K562 (cell line): ENCODE results near the gene EPM2A.

ENCODE experiments used
- CEBPB ChIP-seq: fragments of 450-650 bp; IDR thresholded peaks from 2 replicates; pipeline ENCODE4 v1.6.1; 2016; ENCODE audit warnings: missing genetic modification characterization, missing compliant biosample characterization
- TF ChIP-seq, protein P1 (sequence below), 3 experiments: IDR thresholded peaks in 2 of 3; conservative IDR thresholded peaks in 1 of 3; 2 replicates each; pipeline ENCODE4 v1.5.1; 2011 to 2012; ENCODE audit warnings: low read length in 3 of 3, mild to moderate bottlenecking in 3 of 3, control low read depth in 2 of 3, improper control_type of control experiment in 1 of 3, inconsistent platforms in 1 of 3, low read depth in 1 of 3, mixed read lengths in 1 of 3, moderate library complexity in 1 of 3; ENCODE audit not compliant: insufficient read depth in 2 of 3

DNA sequence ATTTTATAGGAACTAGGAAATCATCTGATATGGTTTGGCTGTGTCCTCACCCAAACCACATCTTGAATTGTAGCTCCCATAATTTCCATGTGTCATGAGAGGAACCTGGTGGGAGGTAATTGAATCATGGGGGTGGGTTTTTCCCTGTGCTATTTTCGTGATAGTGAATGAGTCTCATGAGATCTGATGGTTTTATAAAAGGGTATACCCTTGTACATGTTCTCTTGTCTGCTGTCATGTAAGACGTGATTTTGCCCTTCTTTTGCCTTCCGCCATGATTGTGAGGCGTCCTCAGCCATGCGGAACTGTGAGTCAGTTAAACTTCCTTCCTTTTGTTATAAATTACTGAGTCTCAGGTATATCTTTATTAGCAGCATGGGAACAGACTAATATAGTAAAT is 27.9 kb downstream of the EPM2A start:
- TF ChIP-seq, protein P1, sequence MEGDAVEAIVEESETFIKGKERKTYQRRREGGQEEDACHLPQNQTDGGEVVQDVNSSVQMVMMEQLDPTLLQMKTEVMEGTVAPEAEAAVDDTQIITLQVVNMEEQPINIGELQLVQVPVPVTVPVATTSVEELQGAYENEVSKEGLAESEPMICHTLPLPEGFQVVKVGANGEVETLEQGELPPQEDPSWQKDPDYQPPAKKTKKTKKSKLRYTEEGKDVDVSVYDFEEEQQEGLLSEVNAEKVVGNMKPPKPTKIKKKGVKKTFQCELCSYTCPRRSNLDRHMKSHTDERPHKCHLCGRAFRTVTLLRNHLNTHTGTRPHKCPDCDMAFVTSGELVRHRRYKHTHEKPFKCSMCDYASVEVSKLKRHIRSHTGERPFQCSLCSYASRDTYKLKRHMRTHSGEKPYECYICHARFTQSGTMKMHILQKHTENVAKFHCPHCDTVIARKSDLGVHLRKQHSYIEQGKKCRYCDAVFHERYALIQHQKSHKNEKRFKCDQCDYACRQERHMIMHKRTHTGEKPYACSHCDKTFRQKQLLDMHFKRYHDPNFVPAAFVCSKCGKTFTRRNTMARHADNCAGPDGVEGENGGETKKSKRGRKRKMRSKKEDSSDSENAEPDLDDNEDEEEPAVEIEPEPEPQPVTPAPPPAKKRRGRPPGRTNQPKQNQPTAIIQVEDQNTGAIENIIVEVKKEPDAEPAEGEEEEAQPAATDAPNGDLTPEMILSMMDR (IDR thresholded peaks at IDR 0.05 in 2 of 3, conservative IDR thresholded peaks at IDR 0.05 in 1 of 3; ENCODE audit: insufficient read depth in 2 of 3, low read depth in 1 of 3, low read length in 3 of 3): no peak
- TF ChIP-seq CEBPB (tag): no peak
